Neural cell (in vitro differentiated cells): ENCODE data around the gene AGBL4. TPM values are rescaled to one million over a fixed set of nuclear protein-coding genes. Genes with fewer than 3 reads are reported as not detected.

ENCODE experiments used
- H2AFZ ChIP-seq: fragments of 200-600, 300-800 bp; sonication (generic), shearing (Covaris generic); 2 replicates; pipeline ENCODE4 v1.6.0; 2014; ENCODE audit warnings: low read depth, mild to moderate bottlenecking, antibody characterized with exemption, low read length, moderate library complexity
- H3F3A ChIP-seq: fragments of 200-600 bp; shearing (Covaris generic); 2 replicates; pipeline ENCODE4 v1.6.1; 2016; ENCODE audit warnings: mild to moderate bottlenecking, moderate library complexity, mixed read lengths, antibody characterized with exemption, low read length; ENCODE audit not compliant: insufficient read depth, poor library complexity, severe bottlenecking
- H3K27ac ChIP-seq: fragments of 200-600, 300-800 bp; sonication (generic), shearing (Covaris generic); 2 replicates; pipeline ENCODE4 v1.5.1; 2014; ENCODE audit warnings: mild to moderate bottlenecking, low read length, moderate library complexity
- H3K27me3 ChIP-seq: fragments of 300-800, 200-600 bp; sonication (generic), shearing (Covaris generic); 2 replicates; pipeline ENCODE4 v1.6.0; 2014; ENCODE audit warnings: mild to moderate bottlenecking, low read depth, low read length, moderate library complexity; ENCODE audit not compliant: insufficient read depth
- H3K36me3 ChIP-seq: fragments of 300-800, 200-600 bp; sonication (generic), shearing (Covaris generic); 2 replicates; pipeline ENCODE4 v1.5.1; 2014; ENCODE audit warnings: mild to moderate bottlenecking, antibody characterized with exemption, low read length, moderate library complexity; ENCODE audit not compliant: insufficient read depth
- H3K4me2 ChIP-seq: fragments of 300-800, 200-600 bp; sonication (generic), shearing (Covaris generic); 2 replicates; pipeline ENCODE4 v1.6.0; 2014; ENCODE audit warnings: mild to moderate bottlenecking, low read length
- H3K4me3 ChIP-seq: fragments of 300-800, 200-600 bp; sonication (generic), shearing (Covaris generic); 2 replicates; pipeline ENCODE4 v1.5.1; 2014; ENCODE audit warnings: mild to moderate bottlenecking, low read length, moderate library complexity
- H3K79me2 ChIP-seq: fragments of 200-600 bp; shearing (Covaris generic); replicated peaks from 2 replicates; pipeline ENCODE4 v1.6.0; 2014; ENCODE audit warnings: mild to moderate bottlenecking, low read length, moderate library complexity; ENCODE audit not compliant: insufficient read depth
- H3K9ac ChIP-seq: fragments of 300-800, 200-600 bp; sonication (generic), shearing (Covaris generic); 2 replicates; pipeline ENCODE4 v1.6.1; 2016; ENCODE audit warnings: mild to moderate bottlenecking, low read length, mixed read lengths
- H3K9me2 ChIP-seq: fragments of 200-600 bp; shearing (Covaris generic); 2 replicates; pipeline ENCODE4 v1.6.1; 2016; ENCODE audit warnings: mild to moderate bottlenecking, low read length, mixed read lengths; ENCODE audit not compliant: insufficient read depth
- H3K9me3 ChIP-seq: fragments of 200-600, 300-800 bp; sonication (generic), shearing (Covaris generic); 2 replicates; pipeline ENCODE4 v1.6.1; 2016; ENCODE audit warnings: mild to moderate bottlenecking, mixed run types, low read length, moderate library complexity, mixed read lengths
- H4K20me1 ChIP-seq: fragments of 200-600 bp; shearing (Covaris generic); 2 replicates; pipeline ENCODE4 v1.6.1; 2016; ENCODE audit warnings: mild to moderate bottlenecking, mixed run types; ENCODE audit not compliant: insufficient read depth
- EP300 ChIP-seq: fragments of 450-650 bp; conservative IDR thresholded peaks from 2 replicates; pipeline ENCODE4 v1.6.1; 2014; ENCODE audit warnings: antibody characterized with exemption, mild to moderate bottlenecking, moderate library complexity; ENCODE audit not compliant: poor library complexity, severe bottlenecking
- EZH2 ChIP-seq: fragments of 200-600, 300-800 bp; shearing (Covaris generic), sonication (generic); IDR thresholded peaks from 2 replicates; pipeline ENCODE4 v1.6.1; 2014; ENCODE audit warnings: antibody characterized with exemption, low read length, borderline replicate concordance, mild to moderate bottlenecking; ENCODE audit not compliant: insufficient read depth, poor library complexity, severe bottlenecking
- MXI1 ChIP-seq: fragments of 450-650 bp; conservative IDR thresholded peaks from 2 replicates; pipeline ENCODE4 v1.6.1; 2014; ENCODE audit warnings: antibody characterized with exemption, mild to moderate bottlenecking; ENCODE audit not compliant: poor library complexity, severe bottlenecking
- POLR2AphosphoS5 ChIP-seq: IDR thresholded peaks from 2 replicates; pipeline ENCODE4 v1.6.1; 2012
- RAD21 ChIP-seq: fragments of 450-650 bp; conservative IDR thresholded peaks from 2 replicates; pipeline ENCODE4 v1.6.1; 2014; ENCODE audit warnings: antibody characterized with exemption, mild to moderate bottlenecking, moderate library complexity
- SMC3 ChIP-seq: fragments of 450-650 bp; conservative IDR thresholded peaks from 2 replicates; pipeline ENCODE4 v1.6.1; 2014; ENCODE audit warnings: antibody characterized with exemption, mild to moderate bottlenecking, moderate library complexity; ENCODE audit not compliant: poor library complexity
- TAF1 ChIP-seq: IDR thresholded peaks from 2 replicates; pipeline ENCODE4 v1.6.1; 2012; ENCODE audit warnings: low read depth
- polyA plus RNA-seq: library from polyadenylated mRNA; depleted of rRNA; stranded (reverse); fragments of >200 nt; gene quantifications from 2 replicates; pipeline ENCODE4 v1.2.3, GENCODE V29; 2014
- TF ChIP-seq, protein P1 (sequence below): IDR thresholded peaks from 2 replicates; pipeline ENCODE4 v1.6.1; 2012; ENCODE audit warnings: borderline replicate concordance
- TF ChIP-seq, protein P2 (sequence below): fragments of 450-650 bp; IDR thresholded peaks from 2 replicates; pipeline ENCODE4 v1.5.1; 2014; ENCODE audit warnings: antibody characterized with exemption, mild to moderate bottlenecking, moderate library complexity; ENCODE audit not compliant: poor library complexity, severe bottlenecking

AGBL4 gene
- polyA plus RNA-seq, 1 donor from 2014 or later: 1.3 TPM

- Histone ChIP-seq H3K9me3 (no peaks in the 10 kb centered on the region), H3K4me2 (no peak overlapping the region), H3K27ac (no peak overlapping the region), H3K79me2 (no peaks in the 10 kb centered on the region), H3K9ac (no peak overlapping the region), H4K20me1 (no peaks in the 10 kb centered on the region), H3K4me3 (no peak overlapping the region), H3K36me3 (no peaks in the 10 kb centered on the region), H3K9me2 (no peaks in the 10 kb centered on the region), H3F3A (no peaks in the 10 kb centered on the region), H3K27me3 (no peaks in the 10 kb centered on the region), H2AFZ (no peak overlapping the region)
- no peak for TF ChIP-seq SMC3
- TF ChIP-seq, protein P1, sequence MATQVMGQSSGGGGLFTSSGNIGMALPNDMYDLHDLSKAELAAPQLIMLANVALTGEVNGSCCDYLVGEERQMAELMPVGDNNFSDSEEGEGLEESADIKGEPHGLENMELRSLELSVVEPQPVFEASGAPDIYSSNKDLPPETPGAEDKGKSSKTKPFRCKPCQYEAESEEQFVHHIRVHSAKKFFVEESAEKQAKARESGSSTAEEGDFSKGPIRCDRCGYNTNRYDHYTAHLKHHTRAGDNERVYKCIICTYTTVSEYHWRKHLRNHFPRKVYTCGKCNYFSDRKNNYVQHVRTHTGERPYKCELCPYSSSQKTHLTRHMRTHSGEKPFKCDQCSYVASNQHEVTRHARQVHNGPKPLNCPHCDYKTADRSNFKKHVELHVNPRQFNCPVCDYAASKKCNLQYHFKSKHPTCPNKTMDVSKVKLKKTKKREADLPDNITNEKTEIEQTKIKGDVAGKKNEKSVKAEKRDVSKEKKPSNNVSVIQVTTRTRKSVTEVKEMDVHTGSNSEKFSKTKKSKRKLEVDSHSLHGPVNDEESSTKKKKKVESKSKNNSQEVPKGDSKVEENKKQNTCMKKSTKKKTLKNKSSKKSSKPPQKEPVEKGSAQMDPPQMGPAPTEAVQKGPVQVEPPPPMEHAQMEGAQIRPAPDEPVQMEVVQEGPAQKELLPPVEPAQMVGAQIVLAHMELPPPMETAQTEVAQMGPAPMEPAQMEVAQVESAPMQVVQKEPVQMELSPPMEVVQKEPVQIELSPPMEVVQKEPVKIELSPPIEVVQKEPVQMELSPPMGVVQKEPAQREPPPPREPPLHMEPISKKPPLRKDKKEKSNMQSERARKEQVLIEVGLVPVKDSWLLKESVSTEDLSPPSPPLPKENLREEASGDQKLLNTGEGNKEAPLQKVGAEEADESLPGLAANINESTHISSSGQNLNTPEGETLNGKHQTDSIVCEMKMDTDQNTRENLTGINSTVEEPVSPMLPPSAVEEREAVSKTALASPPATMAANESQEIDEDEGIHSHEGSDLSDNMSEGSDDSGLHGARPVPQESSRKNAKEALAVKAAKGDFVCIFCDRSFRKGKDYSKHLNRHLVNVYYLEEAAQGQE: no peak
- TF ChIP-seq, protein P2, sequence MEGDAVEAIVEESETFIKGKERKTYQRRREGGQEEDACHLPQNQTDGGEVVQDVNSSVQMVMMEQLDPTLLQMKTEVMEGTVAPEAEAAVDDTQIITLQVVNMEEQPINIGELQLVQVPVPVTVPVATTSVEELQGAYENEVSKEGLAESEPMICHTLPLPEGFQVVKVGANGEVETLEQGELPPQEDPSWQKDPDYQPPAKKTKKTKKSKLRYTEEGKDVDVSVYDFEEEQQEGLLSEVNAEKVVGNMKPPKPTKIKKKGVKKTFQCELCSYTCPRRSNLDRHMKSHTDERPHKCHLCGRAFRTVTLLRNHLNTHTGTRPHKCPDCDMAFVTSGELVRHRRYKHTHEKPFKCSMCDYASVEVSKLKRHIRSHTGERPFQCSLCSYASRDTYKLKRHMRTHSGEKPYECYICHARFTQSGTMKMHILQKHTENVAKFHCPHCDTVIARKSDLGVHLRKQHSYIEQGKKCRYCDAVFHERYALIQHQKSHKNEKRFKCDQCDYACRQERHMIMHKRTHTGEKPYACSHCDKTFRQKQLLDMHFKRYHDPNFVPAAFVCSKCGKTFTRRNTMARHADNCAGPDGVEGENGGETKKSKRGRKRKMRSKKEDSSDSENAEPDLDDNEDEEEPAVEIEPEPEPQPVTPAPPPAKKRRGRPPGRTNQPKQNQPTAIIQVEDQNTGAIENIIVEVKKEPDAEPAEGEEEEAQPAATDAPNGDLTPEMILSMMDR: no peak
These were observed 1463.2 kb downstream of the AGBL4 start for GRCh38 chr1:48560577-48560976.

DNA sequence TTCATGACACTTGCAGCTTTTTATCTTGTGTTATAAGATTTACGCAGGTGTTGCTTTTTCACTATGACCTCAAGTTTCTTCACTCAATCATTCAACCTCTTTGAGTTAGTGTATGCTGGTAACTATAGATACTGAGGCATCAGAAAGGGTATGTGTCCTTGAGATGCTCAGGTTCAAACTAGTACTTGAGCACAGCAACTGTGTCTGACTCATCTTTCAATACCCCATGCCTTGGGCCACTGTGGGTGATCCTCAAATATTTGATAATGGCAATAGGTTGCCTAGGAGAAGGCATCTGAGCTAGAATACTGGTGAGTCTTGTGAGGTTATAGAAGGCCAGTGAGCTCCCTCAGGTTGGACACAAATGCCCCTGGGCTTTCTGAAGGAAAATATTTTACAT, 1463.6 kb downstream of the AGBL4 start:
- H3K4me3 ChIP-seq: no peak overlapping the region
- H3K27ac ChIP-seq: no peak overlapping the region
- no peaks in the 10 kb centered on the region for H3K27me3 ChIP-seq
- no peak for TF ChIP-seq POLR2AphosphoS5
- no peak for TF ChIP-seq SMC3
- TF ChIP-seq TAF1: no peak
- TF ChIP-seq, protein P1: no peak
- TF ChIP-seq EZH2: no peak
- TF ChIP-seq, protein P2: no peak
- TF ChIP-seq RAD21: no peak
- no peak for TF ChIP-seq EP300
- TF ChIP-seq MXI1: no peak
- H3K79me2 ChIP-seq: no peaks in the 10 kb centered on the region
- H4K20me1 ChIP-seq: no peaks in the 10 kb centered on the region
- H3K36me3 ChIP-seq: no peaks in the 10 kb centered on the region
- H3F3A ChIP-seq: no peaks in the 10 kb centered on the region
- H3K4me2 ChIP-seq: no peak overlapping the region
- H2AFZ ChIP-seq: no peak overlapping the region
- no peak overlapping the region for H3K9ac ChIP-seq
- H3K9me2 ChIP-seq: no peaks in the 10 kb centered on the region
- H3K9me3 ChIP-seq: no peaks in the 10 kb centered on the region
